Measurements from ENCODE around the gene NCLN. TPM values are rescaled to one million over a fixed set of nuclear protein-coding genes. Genes with fewer than 3 reads are reported as not detected.

Gene NCLN
- total and polyA plus RNA-seq, 9 of the 15 experiments (the other 6 are each of a cell fraction or from before 2014, with no cell fraction given): 3.8 to 126 (median 39.6) TPM

- intact Hi-C loops (cut with micrococcal nuclease): no loop called here
- peaks cover 33% of the 10 kb centered on the region; the same call in 1 of the 2 replicates for H4K20me1 ChIP-seq (replicated peaks; ENCODE audit: control insufficient read depth, insufficient read depth, low read length)
- no peak for FAIRE-seq
Observed at GRCh38 chr19:3190921-3191805, 5.4 kb downstream of the NCLN start.

More at GRCh38 chr19:3190921-3191805, 5.4 kb downstream of the NCLN start:
- H3K9ac ChIP-seq (ENCODE audit: insufficient read depth in 1 of 2, low read depth in 2 of 2, low read length in 2 of 2): peak overlapping the region in 1 of 2 experiments; percentile 47; a peak in 2 of 4 replicates
- no peaks in the 10 kb centered on the region for H3K27me3 ChIP-seq (ENCODE audit: control insufficient read depth in 2 of 2, insufficient read depth in 2 of 2, low read length in 2 of 2)
- no peaks in the 10 kb centered on the region for H3K9me1 ChIP-seq (ENCODE audit: control insufficient read depth, insufficient read depth, low read length)
- POLR2A ChIA-PET: interaction anchor here (0.6 to 1.2 kb wide), 3 partner anchors 12 to 273 kb away, joined by 3 to 4 read pairs (median 3); no protein-coding TSS in a partner anchor
- H2AFZ ChIP-seq (ENCODE audit: low read depth, low read length): no peak overlapping the region
- no peaks in the 10 kb centered on the region for H3K9me3 ChIP-seq (replicated peaks; ENCODE audit: control insufficient read depth, insufficient read depth, low read depth, low read length)
- no peak overlapping the region for H3K4me2 ChIP-seq (ENCODE audit: insufficient read depth, low read length)
- in situ Hi-C loops (cut with MboI): no loop called here
- 89% methylated on average over 14 of the region's 46 CpGs for WGBS (ENCODE audit: insufficient coverage, low coverage, missing lambda C conversion rate)
- H3K79me2 ChIP-seq (ENCODE audit: control insufficient read depth, insufficient read depth, low read length): peaks cover 87% of the 10 kb centered on the region
- peaks cover 21 to 95% of the 10 kb centered on the region in 2 experiments for H3K4me1 ChIP-seq (replicated peaks in 1 of 2; ENCODE audit: control insufficient read depth in 2 of 2, insufficient read depth in 2 of 2, low read length in 2 of 2)
- TF ChIP-seq ELF4 (CRISPR knock-in tag; IDR thresholded peaks at IDR 0.05): no peak
- TF ChIP-seq POLR2G (IDR thresholded peaks at IDR 0.05; ENCODE audit: low read depth, low read length): peak; percentile 43; the same call in 1 of the 2 replicates
- no peak for TF ChIP-seq NEUROD1 (IDR thresholded peaks at IDR 0.05; ENCODE audit: borderline replicate concordance, low read depth, low read length, partially characterized antibody)
- TF ChIP-seq MECOM (CRISPR knock-in tag; IDR thresholded peaks at IDR 0.05): no peak
- no peak for TF ChIP-seq RAD51 (IDR thresholded peaks at IDR 0.05; ENCODE audit: borderline replicate concordance, low read depth)
- no peak for TF ChIP-seq SPI1 (IDR thresholded peaks at IDR 0.05; ENCODE audit: borderline replicate concordance, low read depth, low read length)
- peak; percentile 49; the same call in 1 of the 2 replicates for TF ChIP-seq NFIC (IDR thresholded peaks at IDR 0.05)
- no peak for TF ChIP-seq PCBP1 (IDR thresholded peaks at IDR 0.05; ENCODE audit: low read depth, low read length, poor library complexity, severe bottlenecking)
- no peak for TF ChIP-seq MAZ (CRISPR knock-in tag; conservative IDR thresholded peaks at IDR 0.05 in 1 of 2, IDR thresholded peaks at IDR 0.05 in 1 of 2)
- peak; percentile 94 for TF ChIP-seq ZBTB33 (CRISPR knock-in tag; IDR thresholded peaks at IDR 0.05)
- no peak for TF ChIP-seq C11orf30 (IDR thresholded peaks at IDR 0.05; ENCODE audit: low read depth)
- peak; percentile 37; the same call in 1 of the 2 replicates for TF ChIP-seq RBFOX2 (IDR thresholded peaks at IDR 0.05; ENCODE audit: low read depth, low read length)
- no peak for TF ChIP-seq TEAD4 (IDR thresholded peaks at IDR 0.05; ENCODE audit: low read length)
- TF ChIP-seq TEAD4 (CRISPR knock-in tag; IDR thresholded peaks at IDR 0.05; ENCODE audit: borderline replicate concordance): no peak
- TF ChIP-seq UBTF (IDR thresholded peaks at IDR 0.05; ENCODE audit: borderline replicate concordance in 1 of 2, low read depth in 2 of 2, low read length in 2 of 2): no peak
- no peak for TF ChIP-seq SNAPC5 (CRISPR knock-in tag; IDR thresholded peaks at IDR 0.05)
- TF ChIP-seq HOXB6 (CRISPR knock-in tag; IDR thresholded peaks at IDR 0.05; ENCODE audit: borderline replicate concordance): no peak
- H3K4me3 ChIP-seq: no peak overlapping the region
- no TSS peak for BruUV-seq (replicated peaks)
- H3K27ac ChIP-seq (ENCODE audit: extremely low read depth, low read depth, low read length): no peak overlapping the region
- DNase-seq (ENCODE audit: extremely low read depth in 1 of 4, low spot score in 3 of 4) (no peak), ATAC-seq (no peak)
- H3K36me3 ChIP-seq (ENCODE audit: control insufficient read depth, insufficient read depth, low read length): peaks cover 77% of the 10 kb centered on the region; the same call in 2 of the 3 replicates
- CTCF ChIA-PET (ENCODE audit: low intra/inter-chr PET ratio): interaction anchor here (0.6 kb wide), 1 partner anchor 75 kb away, joined by 3 read pairs; no protein-coding TSS in a partner anchor
